Body of pancreas (tissue), 4 donors: ENCODE measurements around the gene ERGIC2.

Experiments
- POLR2A ChIP-seq, 3 donors: fragments of 450-650 bp; IDR thresholded peaks; one replicate each; pipeline ENCODE4 v1.6.1; 2016; ENCODE audit warnings: antibody characterized with exemption in 3 of 3, mild to moderate bottlenecking in 2 of 3
- TF ChIP-seq, protein P1 (sequence below), 7 experiments: fragments of 450-650 bp in 4 of 7; fragments of 200-600 bp in 3 of 7; sonication (generic) in 3 of 7; IDR thresholded peaks; one replicate each; pipeline ENCODE4 v1.5.1; 2016 to 2019; ENCODE audit warnings: antibody characterized with exemption in 7 of 7

DNA sequence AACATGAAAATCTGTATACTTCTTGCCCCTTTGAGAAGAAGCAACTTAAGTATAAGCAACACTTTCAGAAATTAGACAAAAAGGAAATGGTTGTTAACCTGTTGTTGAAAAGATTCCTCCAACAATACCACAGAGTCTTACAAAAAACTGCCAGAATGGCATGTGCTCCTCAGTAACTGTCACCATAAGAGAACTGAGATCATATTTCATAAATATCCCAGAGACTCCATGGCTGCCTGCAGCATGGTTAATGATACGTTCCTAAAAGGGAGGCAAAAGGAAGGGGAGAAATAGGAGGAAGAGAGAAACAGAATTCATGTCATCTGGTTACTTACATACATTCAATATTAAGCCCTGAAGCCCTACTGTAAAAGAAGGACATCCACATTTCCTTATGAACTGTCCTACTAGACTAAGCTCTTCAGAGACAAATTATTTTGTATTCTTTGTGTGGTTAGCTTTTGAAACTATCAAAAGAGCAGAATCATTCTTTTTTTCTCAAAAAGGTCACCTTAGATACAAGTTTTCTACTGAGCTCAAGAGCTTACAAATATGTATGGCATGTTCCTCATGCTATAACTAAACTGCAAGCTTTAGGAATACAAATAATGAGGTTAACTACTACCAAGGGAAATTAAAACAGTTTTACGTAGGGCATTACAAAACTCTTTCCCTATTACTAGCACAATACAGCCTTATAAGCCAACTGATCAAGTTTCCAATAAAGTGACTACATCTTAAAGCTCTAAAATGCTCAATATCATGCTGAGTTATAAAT, 37.8 kb downstream of the ERGIC2 start:
- TF ChIP-seq POLR2A (IDR thresholded peaks at IDR 0.05): no peak
- TF ChIP-seq, protein P1, sequence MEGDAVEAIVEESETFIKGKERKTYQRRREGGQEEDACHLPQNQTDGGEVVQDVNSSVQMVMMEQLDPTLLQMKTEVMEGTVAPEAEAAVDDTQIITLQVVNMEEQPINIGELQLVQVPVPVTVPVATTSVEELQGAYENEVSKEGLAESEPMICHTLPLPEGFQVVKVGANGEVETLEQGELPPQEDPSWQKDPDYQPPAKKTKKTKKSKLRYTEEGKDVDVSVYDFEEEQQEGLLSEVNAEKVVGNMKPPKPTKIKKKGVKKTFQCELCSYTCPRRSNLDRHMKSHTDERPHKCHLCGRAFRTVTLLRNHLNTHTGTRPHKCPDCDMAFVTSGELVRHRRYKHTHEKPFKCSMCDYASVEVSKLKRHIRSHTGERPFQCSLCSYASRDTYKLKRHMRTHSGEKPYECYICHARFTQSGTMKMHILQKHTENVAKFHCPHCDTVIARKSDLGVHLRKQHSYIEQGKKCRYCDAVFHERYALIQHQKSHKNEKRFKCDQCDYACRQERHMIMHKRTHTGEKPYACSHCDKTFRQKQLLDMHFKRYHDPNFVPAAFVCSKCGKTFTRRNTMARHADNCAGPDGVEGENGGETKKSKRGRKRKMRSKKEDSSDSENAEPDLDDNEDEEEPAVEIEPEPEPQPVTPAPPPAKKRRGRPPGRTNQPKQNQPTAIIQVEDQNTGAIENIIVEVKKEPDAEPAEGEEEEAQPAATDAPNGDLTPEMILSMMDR (IDR thresholded peaks at IDR 0.05): no peak
